H9 (cell line): ENCODE data around the gene OBSL1. TPM values are rescaled to one million over a fixed set of nuclear protein-coding genes. Genes with fewer than 3 reads are reported as not detected.

Experiments
- DNase-seq: peaks from one replicate; pipeline ENCODE4 v3.0.0-alpha.2; 2017
- H2AFZ ChIP-seq: one replicate; pipeline ENCODE4 v1.6.1; 2013; ENCODE audit warnings: mild to moderate bottlenecking, low read length, control low read depth, moderate library complexity
- H2AK5ac ChIP-seq: 2 replicates; pipeline ENCODE4 v1.6.1; 2013; ENCODE audit warnings: low read length, control low read depth, mixed read lengths; ENCODE audit not compliant: insufficient read length
- H2BK120ac ChIP-seq: one replicate; pipeline ENCODE4 v1.6.1; 2013; ENCODE audit warnings: low read depth, mild to moderate bottlenecking, low read length, control low read depth, inconsistent platforms; ENCODE audit not compliant: poor library complexity, severe bottlenecking
- H2BK12ac ChIP-seq: 2 replicates; pipeline ENCODE4 v1.6.1; 2013; ENCODE audit warnings: low read length, control low read depth, mixed read lengths, low read depth; ENCODE audit not compliant: insufficient read length
- H2BK15ac ChIP-seq: 2 replicates; pipeline ENCODE4 v1.6.1; 2013; ENCODE audit warnings: low read depth, low read length, control low read depth
- H2BK20ac ChIP-seq: one replicate; pipeline ENCODE4 v1.6.1; 2013; ENCODE audit warnings: low read depth, mild to moderate bottlenecking, low read length, control low read depth, inconsistent platforms; ENCODE audit not compliant: poor library complexity, severe bottlenecking
- H2BK5ac ChIP-seq: 2 replicates; pipeline ENCODE4 v1.6.1; 2013; ENCODE audit warnings: low read length, control low read depth, mixed read lengths; ENCODE audit not compliant: insufficient read length
- H3K14ac ChIP-seq: 2 replicates; pipeline ENCODE4 v1.6.1; 2013; ENCODE audit warnings: low read length, control low read depth; ENCODE audit not compliant: insufficient read depth
- H3K18ac ChIP-seq: 2 replicates; pipeline ENCODE4 v1.6.1; 2013; ENCODE audit warnings: low read depth, mild to moderate bottlenecking, mixed read lengths, low read length, control low read depth; ENCODE audit not compliant: insufficient read length
- H3K23ac ChIP-seq: 2 replicates; pipeline ENCODE4 v1.6.1; 2013; ENCODE audit warnings: low read length, control low read depth, mixed read lengths, low read depth; ENCODE audit not compliant: insufficient read length
- H3K23me2 ChIP-seq: 2 replicates; pipeline ENCODE4 v1.6.1; 2013; ENCODE audit warnings: low read depth, mild to moderate bottlenecking, mixed read lengths, low read length, control low read depth; ENCODE audit not compliant: insufficient read length, poor library complexity, severe bottlenecking
- H3K27ac ChIP-seq: 2 replicates; pipeline ENCODE4 v1.5.1; 2013; ENCODE audit warnings: low read length, control low read depth, mixed read lengths, low read depth; ENCODE audit not compliant: insufficient read length
- H3K27me3 ChIP-seq: 2 replicates; pipeline ENCODE4 v1.6.1; 2013; ENCODE audit warnings: low read length, control low read depth, inconsistent platforms; ENCODE audit not compliant: insufficient read depth
- H3K4ac ChIP-seq: 2 replicates; pipeline ENCODE4 v1.6.1; 2013; ENCODE audit warnings: low read depth, mild to moderate bottlenecking, control low read depth, inconsistent platforms, low read length, moderate library complexity
- H3K4me1 ChIP-seq: 2 replicates; pipeline ENCODE4 v1.6.1; 2013; ENCODE audit warnings: low read length, control low read depth, inconsistent platforms; ENCODE audit not compliant: insufficient read depth
- H3K4me2 ChIP-seq: 2 replicates; pipeline ENCODE4 v1.6.1; 2013; ENCODE audit warnings: low read length, control low read depth, mixed read lengths; ENCODE audit not compliant: insufficient read length, insufficient read depth
- H3K56ac ChIP-seq: 2 replicates; pipeline ENCODE4 v1.6.1; 2013; ENCODE audit warnings: low read depth, mild to moderate bottlenecking, mixed read lengths, low read length, control low read depth; ENCODE audit not compliant: insufficient read length
- H3K79me1 ChIP-seq: 2 replicates; pipeline ENCODE4 v1.6.1; 2013; ENCODE audit warnings: low read depth, mild to moderate bottlenecking, moderate library complexity, low read length, control low read depth, inconsistent platforms; ENCODE audit not compliant: insufficient read depth, poor library complexity, severe bottlenecking
- H3K79me2 ChIP-seq: 2 replicates; pipeline ENCODE4 v1.6.1; 2013; ENCODE audit warnings: low read length, control low read depth, inconsistent platforms; ENCODE audit not compliant: insufficient read depth
- H3K9ac ChIP-seq: 2 replicates; pipeline ENCODE4 v1.6.1; 2013; ENCODE audit warnings: low read length, control low read depth, mixed read lengths; ENCODE audit not compliant: insufficient read length; ENCODE audit errors: extremely low read depth
- H3K9me3 ChIP-seq: one replicate; pipeline ENCODE4 v1.6.1; 2013; ENCODE audit warnings: low read depth, low read length, inconsistent platforms; ENCODE audit not compliant: control insufficient read depth
- H3T11ph ChIP-seq: one replicate; pipeline ENCODE4 v1.6.1; 2013; ENCODE audit warnings: mild to moderate bottlenecking, low read length, control low read depth, inconsistent platforms
- H4K20me1 ChIP-seq: one replicate; pipeline ENCODE4 v1.6.1; 2013; ENCODE audit not compliant: control insufficient read depth, insufficient read length, insufficient read depth
- H4K5ac ChIP-seq: 2 replicates; pipeline ENCODE4 v1.6.1; 2013; ENCODE audit warnings: low read depth, mild to moderate bottlenecking, mixed read lengths, low read length, control low read depth; ENCODE audit not compliant: insufficient read length
- H4K8ac ChIP-seq: replicated peaks from 2 replicates; pipeline ENCODE4 v1.6.1; 2013; ENCODE audit warnings: low read length, control low read depth, mixed read lengths, low read depth; ENCODE audit not compliant: insufficient read length
- H4K91ac ChIP-seq: 2 replicates; pipeline ENCODE4 v1.6.1; 2013; ENCODE audit warnings: low read depth, mild to moderate bottlenecking, moderate library complexity, mixed read lengths, low read length, control low read depth; ENCODE audit not compliant: insufficient read length
- H3K27ac Mint-ChIP-seq, 3 experiments: 2 replicates in 2 of 3; 3 replicates in 1 of 3; pipeline ENCODE4 v1.8.0; 2020 to 2021; ENCODE audit warnings: mixed read lengths in 3 of 3, mild to moderate bottlenecking in 1 of 3, moderate library complexity in 1 of 3
- H3K27me3 Mint-ChIP-seq: 2 replicates; pipeline ENCODE4 v1.8.0; 2021; ENCODE audit warnings: low read depth, mild to moderate bottlenecking, moderate library complexity, mixed read lengths
- H3K36me3 Mint-ChIP-seq, 3 experiments: 2 replicates in 2 of 3; 3 replicates in 1 of 3; pipeline ENCODE4 v1.8.0; 2020 to 2021; ENCODE audit warnings: low read depth in 3 of 3, mixed read lengths in 3 of 3; ENCODE audit not compliant: insufficient read depth in 1 of 3
- H3K4me1 Mint-ChIP-seq, 2 experiments: 2 replicates each; pipeline ENCODE4 v1.8.0; 2020; ENCODE audit warnings: mixed read lengths in 2 of 2
- H3K4me3 Mint-ChIP-seq, 2 experiments: 2 replicates in 1 of 2; 3 replicates in 1 of 2; pipeline ENCODE4 v1.8.0; 2020 to 2021; ENCODE audit warnings: mild to moderate bottlenecking in 2 of 2, mixed read lengths in 2 of 2, moderate library complexity in 1 of 2
- H3K9me3 Mint-ChIP-seq, 2 experiments: 2 replicates in 1 of 2; 3 replicates in 1 of 2; pipeline ENCODE4 v1.8.0; 2020; ENCODE audit warnings: mild to moderate bottlenecking in 2 of 2, mixed read lengths in 2 of 2, moderate library complexity in 1 of 2
- WGBS: extraction: QIAGEN DNeasy Blood & Tissue Kit; methylation state at CpG from one replicate; pipeline ENCODE4 v1.1.7; 2013; ENCODE audit warnings: missing lambda C conversion rate, low lambda C conversion rate, mixed read lengths; ENCODE audit not compliant: insufficient read length; ENCODE audit errors: extremely low coverage; 5-methylcytosine and 5-hydroxymethylcytosine counted together
- total RNA-seq: library from RNA; stranded (reverse); gene quantifications from 2 replicates; pipeline ENCODE4 v1.2.1, GENCODE V29; 2021
- TF ChIP-seq, protein P1 (sequence below): fragments of 200-600 bp; sonication (generic); conservative IDR thresholded peaks from 3 replicates; pipeline ENCODE4 v1.8.0; 2021; ENCODE audit warnings: antibody characterized with exemption, mild to moderate bottlenecking

OBSL1 gene
- total RNA-seq, 1 experiment from 2014 or later = 140 TPM

DNA sequence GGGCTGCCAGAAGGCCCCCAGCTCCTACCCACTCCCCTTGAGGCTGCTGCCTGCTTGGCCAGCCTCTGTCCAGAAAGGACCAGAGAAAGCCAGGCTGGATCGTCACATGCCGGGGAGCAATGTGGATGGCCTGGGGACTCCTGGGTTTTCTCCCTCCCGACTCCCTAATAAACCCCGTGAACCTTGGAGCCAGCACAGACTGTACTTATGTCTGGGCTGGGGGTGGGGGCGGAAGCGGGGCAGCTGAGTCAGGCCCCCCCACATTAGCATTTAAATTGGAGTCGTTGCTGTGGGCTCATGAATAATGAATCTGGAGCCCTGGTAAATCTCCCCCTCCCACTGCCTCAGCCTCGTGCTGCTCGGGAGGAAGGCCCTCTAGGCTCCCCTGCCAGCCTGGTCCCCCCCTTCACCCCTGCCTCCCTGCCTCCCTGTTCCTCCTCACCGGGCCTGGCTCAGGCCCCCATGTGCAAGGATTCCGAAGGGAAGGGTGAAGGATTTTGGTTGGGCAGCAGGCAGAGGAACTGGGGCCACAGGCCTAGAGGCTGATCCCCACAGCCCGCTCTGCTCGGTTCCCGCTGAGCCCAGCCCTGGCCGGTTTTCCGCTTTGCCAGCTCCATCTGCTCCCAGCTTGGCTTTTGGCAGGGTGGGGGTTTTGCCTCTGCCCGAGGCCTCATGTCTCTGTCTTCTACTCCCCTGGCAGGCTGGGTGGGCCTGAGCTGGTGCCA is 64.4 kb downstream of the OBSL1 start:
- TF ChIP-seq, protein P1, sequence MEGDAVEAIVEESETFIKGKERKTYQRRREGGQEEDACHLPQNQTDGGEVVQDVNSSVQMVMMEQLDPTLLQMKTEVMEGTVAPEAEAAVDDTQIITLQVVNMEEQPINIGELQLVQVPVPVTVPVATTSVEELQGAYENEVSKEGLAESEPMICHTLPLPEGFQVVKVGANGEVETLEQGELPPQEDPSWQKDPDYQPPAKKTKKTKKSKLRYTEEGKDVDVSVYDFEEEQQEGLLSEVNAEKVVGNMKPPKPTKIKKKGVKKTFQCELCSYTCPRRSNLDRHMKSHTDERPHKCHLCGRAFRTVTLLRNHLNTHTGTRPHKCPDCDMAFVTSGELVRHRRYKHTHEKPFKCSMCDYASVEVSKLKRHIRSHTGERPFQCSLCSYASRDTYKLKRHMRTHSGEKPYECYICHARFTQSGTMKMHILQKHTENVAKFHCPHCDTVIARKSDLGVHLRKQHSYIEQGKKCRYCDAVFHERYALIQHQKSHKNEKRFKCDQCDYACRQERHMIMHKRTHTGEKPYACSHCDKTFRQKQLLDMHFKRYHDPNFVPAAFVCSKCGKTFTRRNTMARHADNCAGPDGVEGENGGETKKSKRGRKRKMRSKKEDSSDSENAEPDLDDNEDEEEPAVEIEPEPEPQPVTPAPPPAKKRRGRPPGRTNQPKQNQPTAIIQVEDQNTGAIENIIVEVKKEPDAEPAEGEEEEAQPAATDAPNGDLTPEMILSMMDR = no peak
- no CpG with 5 or more reads among the region's 17 CpGs for WGBS
- Mint-ChIP-seq H3K9me3 (no peaks in the 10 kb centered on the region; a peak in 2 of 5 replicates), H3K4me1 (peaks cover 54 to 64% of the 10 kb centered on the region in 2 experiments), H3K36me3 (peaks cover 16 to 19% (median 17%) of the 10 kb centered on the region in 3 experiments; a peak in 6 of 7 replicates), H3K27me3 (peaks cover 25% of the 10 kb centered on the region), H3K27ac (peak overlapping the region; percentile 83 to 97 (median 95)), H3K4me3 (peak overlapping the region; percentile 19 to 56)
- Histone ChIP-seq H4K91ac (no peak overlapping the region), H3K4me1 (peaks cover 13% of the 10 kb centered on the region; the same call in 1 of the 2 replicates), H3K9ac (no peak overlapping the region), H3K9me3 (no peaks in the 10 kb centered on the region), H3K4ac (no peak overlapping the region), H2AK5ac (no peak overlapping the region), H2BK15ac (no peak overlapping the region), H3K27me3 (no peaks in the 10 kb centered on the region), H3K18ac (peak overlapping the region; percentile 73), H3T11ph (no peak overlapping the region), H4K20me1 (no peaks in the 10 kb centered on the region), H3K79me1 (no peaks in the 10 kb centered on the region), H2BK20ac (no peak overlapping the region), H4K5ac (no peak overlapping the region), H3K79me2 (no peaks in the 10 kb centered on the region), H3K23ac (no peak overlapping the region), H2BK120ac (no peak overlapping the region), H2BK5ac (no peak overlapping the region), H3K27ac (peak overlapping the region; percentile 3), H3K14ac (0 out of 2 replicates have a peak overlapping the region, but pooled peaks have one; percentile 4), H3K56ac (no peak overlapping the region), H2AFZ (no peak overlapping the region), H3K23me2 (peaks cover 4% of the 10 kb centered on the region), H2BK12ac (no peak overlapping the region), H4K8ac (no peak overlapping the region), H3K4me2 (peak overlapping the region; percentile 3)
- DNase-seq = peak; percentile 82
